HepG2 (cell line): ENCODE results near the gene SF3A2. TPM values are rescaled to one million over a fixed set of nuclear protein-coding genes. Genes with fewer than 3 reads are reported as not detected.

Experiments used
- DPF2 ChIP-seq: sonication (generic); formaldehyde crosslinking; IDR thresholded peaks from 2 replicates; pipeline ENCODE4 v1.4.0; 2020; ENCODE audit warnings: mild to moderate bottlenecking, low read depth, missing genetic modification reagents, borderline replicate concordance
- GFI1 ChIP-seq: sonication (generic); formaldehyde crosslinking; IDR thresholded peaks from 2 replicates; pipeline ENCODE4 v1.5.0; 2020; ENCODE audit warnings: missing genetic modification reagents, mild to moderate bottlenecking, borderline replicate concordance
- ZNF407 ChIP-seq: sonication (generic); formaldehyde crosslinking; IDR thresholded peaks from one replicate; pipeline ENCODE4 v1.5.1; 2020; ENCODE audit warnings: mild to moderate bottlenecking, missing genetic modification reagents; ENCODE audit errors: not compliant biosample characterization
- ZNF496 ChIP-seq: sonication (generic); formaldehyde crosslinking; IDR thresholded peaks from 2 replicates; pipeline ENCODE4 v1.8.1; 2023; ENCODE audit warnings: mild to moderate bottlenecking, moderate library complexity, missing genetic modification reagents; ENCODE audit not compliant: insufficient replicate concordance
- ZSCAN12 ChIP-seq: sonication (generic); formaldehyde crosslinking; IDR thresholded peaks from 2 replicates; pipeline ENCODE4 v1.9.0; 2021; ENCODE audit warnings: mild to moderate bottlenecking, missing genetic modification reagents
- polyA plus RNA-seq, 8 experiments: library from polyadenylated mRNA; depleted of rRNA in 3 of 8; stranded (reverse) in 7 of 8; unstranded in 1 of 8; fragments of >200 nt; fragmentation: Illumina TruSeq in 4 of 8; extraction: Trizol in 4 of 8; gene quantifications; 2 replicates each; pipeline versions ENCODE4 v1.2.1 to v1.2.3, GENCODE V29; 2011 to 2016; ENCODE audit warnings: low read depth in 4 of 8, missing spikeins in 1 of 8, mixed read lengths in 1 of 8; ENCODE audit not compliant: insufficient read depth in 1 of 8
- total RNA-seq, 5 experiments: library from RNA; depleted of rRNA; stranded (reverse); fragments of >200 nt; fragmentation: Illumina TruSeq; extraction: Trizol; gene quantifications; 2 replicates each; pipeline ENCODE4 v1.2.3, GENCODE V29; 2016; ENCODE audit warnings: low read depth in 1 of 5

SF3A2 gene
- total and polyA plus RNA-seq, 2 of the 13 experiments (the other 11 are each of a cell fraction or from before 2014, with no cell fraction given), result 8.6 to 8.8 TPM

GRCh38 chr19:2259336-2259735 is 22.7 kb downstream of the SF3A2 start (continued):
- TF ChIP-seq ZNF407 (CRISPR knock-in tag), result no peak
- TF ChIP-seq ZSCAN12 (CRISPR knock-in tag), result no peak
- TF ChIP-seq ZNF496, result no peak
- no peak for TF ChIP-seq GFI1
- TF ChIP-seq DPF2 (CRISPR knock-in tag), result no peak
